GM23338 (cell line): Measurements from ENCODE around the gene COX6B1. TPM values are rescaled to one million over a fixed set of nuclear protein-coding genes. Genes with fewer than 3 reads are reported as not detected.

Experiments used
- ATAC-seq: fragments of 200-7000 bp; cut with Tn5 transposase; 3 replicates; pipeline ENCODE4 v1.9.1; 2020
- DNase-seq: peaks from one replicate; pipeline ENCODE4 v3.0.0-alpha.2; 2015; ENCODE audit warnings: low spot score
- H2AFZ ChIP-seq: fragments of 200-600 bp; sonication (generic); 2 replicates; pipeline ENCODE4 v1.8.0; 2016; ENCODE audit warnings: antibody characterized with exemption, mild to moderate bottlenecking, moderate library complexity
- H3F3A ChIP-seq: fragments of 200-600 bp; sonication (generic); replicated peaks from 2 replicates; pipeline ENCODE4 v1.8.0; 2017; ENCODE audit warnings: antibody characterized with exemption, mixed run types, low read depth
- H3K27ac ChIP-seq: fragments of 200-600 bp; sonication (generic); 2 replicates; pipeline ENCODE4 v1.6.1; 2016; ENCODE audit warnings: low read depth
- H3K27me3 ChIP-seq: fragments of 200-600 bp; sonication (generic); 2 replicates; pipeline ENCODE4 v1.8.0; 2016; ENCODE audit warnings: mild to moderate bottlenecking, mixed run types, moderate library complexity; ENCODE audit not compliant: insufficient read depth
- H3K36me3 ChIP-seq: fragments of 200-600 bp; sonication (generic); 2 replicates; pipeline ENCODE4 v1.8.0; 2016; ENCODE audit warnings: mild to moderate bottlenecking; ENCODE audit not compliant: insufficient read depth
- H3K4me1 ChIP-seq: fragments of 200-600 bp; sonication (generic); 2 replicates; pipeline ENCODE4 v1.8.0; 2016; ENCODE audit warnings: mild to moderate bottlenecking, moderate library complexity; ENCODE audit not compliant: insufficient read depth
- H3K4me2 ChIP-seq: fragments of 200-600 bp; sonication (generic); 2 replicates; pipeline ENCODE4 v1.7.1; 2017; ENCODE audit warnings: mixed run types
- H3K4me3 ChIP-seq: fragments of 200-600 bp; sonication (generic); 2 replicates; pipeline ENCODE4 v1.6.1; 2016; ENCODE audit warnings: mixed run types
- H3K79me2 ChIP-seq: fragments of 200-600 bp; sonication (generic); replicated peaks from 2 replicates; pipeline ENCODE4 v1.8.0; 2017; ENCODE audit warnings: mild to moderate bottlenecking; ENCODE audit not compliant: insufficient read depth
- H3K9me2 ChIP-seq: fragments of 200-600 bp; sonication (generic); 2 replicates; pipeline ENCODE4 v1.8.0; 2017; ENCODE audit not compliant: insufficient read depth
- H4K20me1 ChIP-seq: fragments of 200-600 bp; sonication (generic); replicated peaks from 2 replicates; pipeline ENCODE4 v1.8.0; 2017; ENCODE audit warnings: mild to moderate bottlenecking; ENCODE audit not compliant: insufficient read depth
- H3K27ac Mint-ChIP-seq: 2 replicates; pipeline ENCODE4 v1.8.0; 2020; ENCODE audit warnings: inconsistent platforms, mild to moderate bottlenecking, moderate library complexity, mixed read lengths
- H3K27me3 Mint-ChIP-seq: 3 replicates; pipeline ENCODE4 v1.8.0; 2022; ENCODE audit warnings: low read depth, mild to moderate bottlenecking, moderate library complexity, mixed read lengths, inconsistent platforms; ENCODE audit not compliant: insufficient read depth, poor library complexity
- H3K36me3 Mint-ChIP-seq: 3 replicates; pipeline ENCODE4 v1.8.0; 2021; ENCODE audit warnings: low read depth, mild to moderate bottlenecking, inconsistent platforms, moderate library complexity, mixed read lengths
- H3K4me1 Mint-ChIP-seq: 3 replicates; pipeline ENCODE4 v1.8.0; 2020; ENCODE audit warnings: mild to moderate bottlenecking, inconsistent platforms, mixed read lengths
- H3K4me3 Mint-ChIP-seq: 3 replicates; pipeline ENCODE4 v1.8.0; 2021; ENCODE audit warnings: moderate library complexity, mild to moderate bottlenecking, inconsistent platforms, mixed read lengths
- H3K9me3 Mint-ChIP-seq: 3 replicates; pipeline ENCODE4 v1.8.0; 2020; ENCODE audit warnings: moderate library complexity, mild to moderate bottlenecking, inconsistent platforms, mixed read lengths
- CREB1 ChIP-seq: fragments of 250-450 bp; sonication (Bioruptor Pico); IDR thresholded peaks from 2 replicates; pipeline ENCODE4 v1.5.0; 2020; ENCODE audit warnings: low read depth, mild to moderate bottlenecking, moderate library complexity
- ETS1 ChIP-seq: IDR thresholded peaks from 2 replicates; pipeline ENCODE4 v1.6.1; 2016; ENCODE audit warnings: antibody characterized with exemption
- JUNB ChIP-seq: IDR thresholded peaks from one replicate; pipeline ENCODE4 v1.6.1; 2016; ENCODE audit warnings: antibody characterized with exemption; ENCODE audit not compliant: unreplicated experiment
- NANOG ChIP-seq: IDR thresholded peaks from 2 replicates; pipeline ENCODE4 v1.6.1; 2016; ENCODE audit warnings: antibody characterized with exemption, borderline replicate concordance
- POLR2AphosphoS5 ChIP-seq: IDR thresholded peaks from 2 replicates; pipeline ENCODE4 v1.6.1; 2016; ENCODE audit warnings: antibody characterized with exemption, low read depth
- REST ChIP-seq: IDR thresholded peaks from one replicate; pipeline ENCODE4 v1.6.1; 2018; ENCODE audit warnings: antibody characterized with exemption; ENCODE audit not compliant: unreplicated experiment
- ZNF114 ChIP-seq: fragments of 250-450 bp; sonication (Bioruptor Pico); IDR thresholded peaks from 2 replicates; pipeline ENCODE4 v1.5.0; 2020; ENCODE audit warnings: mild to moderate bottlenecking, moderate library complexity
- ZNF331 ChIP-seq: fragments of 250-450 bp; sonication (Bioruptor Pico); IDR thresholded peaks from 2 replicates; pipeline ENCODE4 v1.5.0; 2020; ENCODE audit warnings: low read depth, mild to moderate bottlenecking, moderate library complexity
- ZNF462 ChIP-seq: fragments of 250-450 bp; sonication (Bioruptor Pico); IDR thresholded peaks from 2 replicates; pipeline ENCODE4 v1.5.0; 2020; ENCODE audit warnings: mild to moderate bottlenecking, moderate library complexity
- polyA plus RNA-seq: library from polyadenylated mRNA; unstranded; fragments of >200 nt; fragmentation: Nextera tagmentation; extraction: Ambion mirVana; gene quantifications from 2 replicates; pipeline ENCODE4 v1.2.1, GENCODE V29; 2016
- total RNA-seq: library from RNA; depleted of rRNA; stranded (reverse); fragments of >200 nt; shearing (Covaris generic); gene quantifications from 2 replicates; pipeline ENCODE4 v1.2.3, GENCODE V29; 2014

Gene COX6B1
- total and polyA plus RNA-seq, 2 experiments from 2014 or later = 564 to 1,532 TPM

- TF ChIP-seq ZNF462 (CRISPR knock-in tag) = no peak
- no peak for TF ChIP-seq REST
Observed at GRCh38 chr19:35645680-35646511, 2.2 kb upstream of the COX6B1 start (continued).

- H3F3A ChIP-seq = 0 out of 2 replicates have a peak, but pooled peaks cover 3% of the 10 kb centered on the region
- Mint-ChIP-seq H3K27ac (no peak overlapping the region), H3K9me3 (no peaks in the 10 kb centered on the region), H3K4me1 (peaks cover 4% of the 10 kb centered on the region), H3K4me3 (no peak overlapping the region), H3K36me3 (peaks cover 40% of the 10 kb centered on the region), H3K27me3 (peaks cover 15% of the 10 kb centered on the region)
- peaks cover 21% of the 10 kb centered on the region for H3K79me2 ChIP-seq
- H3K27ac ChIP-seq = no peak overlapping the region
- ATAC-seq (no peak), DNase-seq (no peak)
- peaks cover 5% of the 10 kb centered on the region; the same call in 1 of the 2 replicates for H3K4me1 ChIP-seq
- peaks cover 3% of the 10 kb centered on the region for H4K20me1 ChIP-seq
- H3K4me3 ChIP-seq = no peak overlapping the region
- H3K9me2 ChIP-seq = no peaks in the 10 kb centered on the region
- peaks cover 13% of the 10 kb centered on the region for H3K36me3 ChIP-seq
- H2AFZ ChIP-seq = no peak overlapping the region
- peaks cover 13% of the 10 kb centered on the region; the same call in 1 of the 2 replicates for H3K27me3 ChIP-seq
- H3K4me2 ChIP-seq = no peak overlapping the region
- TF ChIP-seq ETS1 (no peak), REST (no peak), POLR2AphosphoS5 (no peak), ZNF114 (CRISPR knock-in tag) (no peak), NANOG (no peak), CREB1 (no peak), JUNB (no peak), ZNF331 (CRISPR knock-in tag) (no peak)
Observed at GRCh38 chr19:35650581-35650980, 2.5 kb downstream of the COX6B1 start.
